ENCODE measurements around the gene CZIB.
"Not testable (repeated sequence)": the region's sequence is repeated elsewhere in the genome, so short reads cannot be mapped to it uniquely, and the experiment has no call there.

The CZIB gene

GRCh38 chr1:53188099-53188498 lies 32.3 kb downstream of the CZIB start:
- no peak for DNase-seq (ENCODE audit: low spot score)

DNA sequence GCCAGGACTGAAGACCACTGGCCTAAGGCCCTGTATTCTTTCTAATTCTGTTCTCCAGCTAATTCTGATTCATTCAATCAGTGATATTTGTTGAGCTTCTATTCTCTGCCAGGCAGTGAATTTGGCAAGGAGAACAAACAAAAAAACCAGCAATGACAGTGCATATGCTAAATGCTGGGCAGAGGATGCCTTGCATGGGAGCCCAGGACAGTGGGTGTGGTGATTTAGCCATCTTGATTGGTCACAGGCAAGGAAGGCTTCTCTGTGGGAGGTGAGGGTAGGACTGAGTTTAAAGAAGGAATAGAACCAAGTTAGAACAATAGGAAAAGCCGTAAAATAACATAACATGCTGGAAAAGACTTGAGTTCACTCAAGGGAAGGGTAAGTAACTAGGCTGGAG lies 33.0 kb downstream of the CZIB start:
- DNase-seq (ENCODE audit: low spot score): no peak

GRCh38 chr1:53186533-53186932 lies 33.9 kb downstream of the CZIB start:
- no peak for DNase-seq (ENCODE audit: low spot score)

- DNase-seq (ENCODE audit: low spot score): not testable (repeated sequence)
These were observed 34.5 kb downstream of the CZIB start for GRCh38 chr1:53185955-53186297.

DNA sequence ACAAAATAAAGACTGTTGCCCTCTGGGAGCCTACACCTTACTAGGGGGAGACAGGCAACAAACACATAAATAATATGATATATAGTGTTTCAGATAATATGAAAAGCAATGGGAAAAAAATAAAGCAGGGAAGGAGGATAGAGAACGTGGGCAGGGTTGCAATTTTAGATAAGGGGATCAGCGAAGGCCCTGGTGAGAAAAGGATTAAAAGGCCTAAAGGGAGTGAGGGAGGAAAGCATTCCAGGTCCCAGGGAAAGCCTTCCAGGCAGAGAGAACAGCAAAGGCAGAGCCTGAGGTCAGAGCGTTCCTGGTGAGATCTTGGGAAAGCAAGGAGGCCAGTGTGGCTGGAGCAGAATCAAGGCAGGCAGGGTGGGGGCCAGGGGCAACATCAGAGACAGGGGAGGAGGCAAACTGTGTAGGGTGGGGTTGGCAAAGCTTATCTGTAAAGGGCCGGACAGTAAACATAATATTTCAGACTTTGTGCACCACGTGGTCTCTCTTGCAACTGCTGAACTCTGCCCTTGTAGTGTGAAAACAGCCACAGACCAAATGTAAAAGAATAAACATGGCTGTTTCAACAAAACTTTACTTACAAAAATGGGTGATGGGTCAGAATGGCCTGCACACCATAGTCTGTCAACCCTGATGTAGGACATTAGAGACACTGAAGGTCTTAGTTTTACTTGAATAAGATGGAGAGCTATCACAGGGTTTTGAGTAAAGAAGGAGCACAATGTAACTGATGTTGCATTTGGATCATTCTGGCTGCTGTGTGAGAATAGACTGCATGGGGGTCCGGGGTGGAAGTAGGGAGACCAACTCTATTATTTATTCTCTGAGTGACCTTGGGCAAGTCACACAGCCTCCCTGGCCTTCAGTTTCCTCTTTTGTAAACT lies 37.1 kb downstream of the CZIB start:
- no peak for DNase-seq (ENCODE audit: low spot score)

DNA sequence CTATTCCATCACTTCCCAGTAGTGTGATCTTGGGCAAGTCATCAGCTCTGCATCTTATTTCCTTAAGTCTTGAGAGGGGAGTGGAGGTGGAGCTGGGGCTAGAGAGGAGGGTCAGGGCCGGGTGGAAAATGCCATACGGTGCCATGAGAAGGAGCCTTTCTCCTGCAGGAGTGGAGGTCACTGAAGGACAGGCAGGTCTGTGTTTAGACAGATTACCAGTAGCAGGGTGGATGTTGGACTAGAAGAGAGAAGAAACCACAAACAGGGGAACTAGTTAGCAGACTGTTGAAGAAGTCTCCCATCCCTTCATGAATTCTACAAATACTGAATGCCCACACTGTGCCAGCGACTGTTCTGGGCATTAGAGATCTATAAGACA lies 37.7 kb downstream of the CZIB start:
- DNase-seq (ENCODE audit: low spot score): no peak

GRCh38 chr1:53182111-53182593 lies 38.3 kb downstream of the CZIB start:
- peak; percentile 75 for DNase-seq (ENCODE audit: low spot score)

DNA sequence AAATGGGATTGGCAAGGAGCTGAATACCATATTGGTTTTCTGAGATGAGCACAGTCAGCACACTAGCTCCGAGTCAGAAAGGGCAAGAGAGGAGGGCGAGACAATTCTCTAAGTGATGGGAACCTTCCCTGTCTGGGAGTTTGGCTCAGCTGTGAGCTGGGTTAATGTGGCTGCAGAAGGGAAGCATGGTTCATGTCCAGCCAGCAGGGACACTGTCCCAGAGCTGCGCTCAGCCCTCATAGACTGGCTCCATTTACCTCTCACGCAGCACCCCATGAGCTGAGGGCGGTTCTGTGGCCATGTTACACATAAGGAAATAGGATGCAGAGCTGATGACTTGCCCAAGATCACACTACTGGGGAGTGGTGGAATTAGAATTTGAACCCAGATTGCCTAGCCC lies 39.5 kb downstream of the CZIB start:
- no peak for DNase-seq (ENCODE audit: low spot score)

DNA sequence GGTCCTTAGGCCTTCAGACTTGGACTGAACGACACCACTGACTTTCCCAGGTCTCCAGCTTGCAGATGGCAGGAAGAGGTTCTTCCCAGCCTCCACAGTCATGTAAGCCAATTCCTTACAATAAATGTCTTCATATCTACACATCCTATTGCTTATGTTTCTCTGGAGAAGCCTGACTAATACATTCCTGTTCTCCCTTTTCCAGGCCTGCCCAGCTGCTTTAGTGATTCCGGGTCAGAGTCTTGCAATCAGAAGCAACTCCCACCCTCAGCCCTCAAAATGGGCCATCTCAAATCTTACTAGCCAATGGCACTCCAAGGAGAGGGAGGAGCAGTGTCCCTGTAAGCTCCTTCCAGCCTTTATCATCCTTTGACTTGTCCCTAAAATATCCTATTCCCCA lies 40.2 kb downstream of the CZIB start:
- no peak for DNase-seq (ENCODE audit: low spot score)

- no peak for DNase-seq (ENCODE audit: low spot score)
These were observed 43.8 kb downstream of the CZIB start for GRCh38 chr1:53176452-53177208.

DNA sequence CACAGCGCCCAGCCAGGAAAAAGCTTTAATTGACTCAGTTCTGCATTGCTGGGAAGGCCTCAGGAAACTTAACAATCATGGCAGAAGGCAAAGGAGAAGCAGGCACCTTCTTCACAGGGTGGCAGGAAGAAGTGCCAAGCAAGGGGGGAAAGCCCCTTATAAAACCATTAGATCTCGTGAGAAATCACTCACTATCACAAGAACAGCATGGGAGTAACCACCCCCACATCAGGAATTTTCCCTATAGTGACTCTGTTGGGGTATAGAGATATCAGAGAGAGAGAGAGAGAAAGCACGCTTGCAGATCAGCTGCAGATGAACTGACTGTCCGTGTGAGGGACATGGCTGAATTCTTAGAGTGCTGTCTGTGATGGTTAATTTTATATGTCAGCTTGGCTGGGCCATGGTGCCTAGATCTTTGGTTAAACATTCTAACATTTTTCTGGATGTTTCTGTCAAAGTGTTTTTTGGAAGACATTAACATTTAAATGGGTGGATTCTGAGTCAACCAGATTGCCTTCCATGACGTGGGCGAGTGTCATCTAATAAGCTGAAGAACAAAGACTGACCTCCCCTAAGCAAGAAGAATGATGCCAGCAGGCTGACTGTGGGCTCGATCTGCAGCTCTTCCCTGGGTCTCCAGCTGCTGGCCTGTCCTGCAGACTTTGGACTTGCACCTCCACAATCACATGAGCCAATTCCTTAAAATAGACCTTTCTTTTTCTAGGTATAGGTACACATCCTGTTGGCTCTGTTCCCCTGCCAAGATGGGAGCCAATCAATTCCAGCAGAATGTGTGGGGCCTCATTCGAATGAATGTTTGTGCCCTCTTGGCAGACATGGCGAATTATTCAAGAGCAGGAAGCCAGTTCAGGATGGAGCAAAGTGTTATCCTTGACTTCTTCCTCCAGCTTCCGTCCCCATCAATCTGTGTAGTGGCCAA lies 45.2 kb downstream of the CZIB start:
- DNase-seq (ENCODE audit: low spot score): no peak

DNA sequence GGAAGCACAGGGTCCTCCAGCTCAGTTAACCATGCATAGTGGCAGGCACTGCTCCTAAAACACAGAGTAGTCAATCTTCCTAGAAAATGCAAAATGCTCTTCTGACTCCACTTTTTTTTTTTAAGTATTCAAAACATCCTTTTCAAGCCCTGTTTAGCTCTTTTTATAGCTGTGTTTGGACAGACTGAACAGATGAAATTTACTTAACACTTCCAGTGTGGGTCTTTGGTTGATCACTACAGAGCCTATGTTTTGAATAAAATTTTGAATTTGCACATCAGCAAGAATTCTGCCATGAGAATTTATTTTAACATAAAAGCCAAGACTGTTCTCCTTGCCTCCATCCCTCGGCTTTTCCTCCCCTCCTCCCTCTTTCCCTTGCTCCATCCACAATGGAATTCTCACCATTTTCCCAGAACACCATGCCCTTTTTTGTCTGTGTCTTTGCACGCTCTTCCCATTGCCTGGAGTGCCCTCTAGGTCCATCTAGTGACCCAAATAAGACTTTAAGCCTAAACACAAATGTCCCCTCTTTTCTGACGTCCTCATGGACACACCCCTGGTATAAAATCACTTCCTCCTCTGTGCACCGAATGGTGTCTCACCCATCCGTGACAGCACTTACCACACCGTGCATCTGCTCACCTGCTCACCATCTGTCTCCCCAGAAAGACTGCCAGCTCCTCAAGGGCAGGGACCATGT lies 47.9 kb downstream of the CZIB start:
- no peak for DNase-seq (ENCODE audit: low spot score)

GRCh38 chr1:53166912-53167311 lies 53.5 kb downstream of the CZIB start:
- DNase-seq (ENCODE audit: low spot score): no peak

DNA sequence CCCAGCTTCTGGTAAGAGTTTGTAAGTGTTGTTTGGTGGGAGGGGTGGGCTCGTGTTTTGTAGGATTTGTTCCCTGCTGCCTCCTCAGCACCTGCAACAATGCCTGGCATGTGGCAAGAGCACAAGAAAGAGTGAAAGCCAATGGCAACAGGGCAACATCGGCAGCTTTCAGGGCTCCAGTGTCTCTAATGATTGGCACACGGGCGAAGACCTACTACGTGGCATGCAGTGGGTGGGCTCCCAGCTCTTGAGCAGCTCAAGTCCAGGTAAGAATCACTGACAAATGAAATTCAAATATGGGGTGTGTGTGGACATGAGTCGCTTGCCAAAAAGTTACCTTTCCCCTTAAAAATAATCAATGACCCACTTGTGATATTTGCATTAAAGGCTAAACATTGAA lies 54.1 kb downstream of the CZIB start:
- DNase-seq (ENCODE audit: low spot score): no peak

- no peak for DNase-seq (ENCODE audit: low spot score)
These were observed 54.9 kb downstream of the CZIB start for GRCh38 chr1:53165408-53165961.
